B cell (primary cell): ENCODE results near the gene MAD1L1. TPM values are rescaled to one million over a fixed set of nuclear protein-coding genes. Genes with fewer than 3 reads are reported as not detected.

ENCODE experiments used
- ATAC-seq: fragments of 200-7000 bp; cut with Tn5 transposase; one replicate; pipeline ENCODE4 v1.10.0; 2021; ENCODE audit warnings: low read depth, mild to moderate bottlenecking, moderate number of reproducible peaks, moderate library complexity
- CTCF ChIA-PET: fragments of 350-600 bp; sonication (Branson Sonifier 250); formaldehyde crosslinking; loops from one replicate; lab custom pipeline; 2021; ENCODE audit warnings: antibody characterized with exemption, inconsistent platforms; lab: Charles Lee
- POLR2A ChIA-PET: fragments of 350-600 bp; sonication (Branson Sonifier 250); formaldehyde crosslinking; loops from one replicate; lab custom pipeline; 2021; ENCODE audit warnings: antibody characterized with exemption; lab: Charles Lee
- DNase-seq: peaks from one replicate; pipeline ENCODE4 v3.0.0; 2013
- H2AFZ ChIP-seq: 2 replicates; pipeline ENCODE4 v1.6.1; 2012; ENCODE audit warnings: mild to moderate bottlenecking, low read depth, low read length; ENCODE audit not compliant: insufficient read depth, poor library complexity, severe bottlenecking
- H3K27ac ChIP-seq, 2 donors: 1 replicate in 1 of 2; 2 replicates in 1 of 2; pipeline ENCODE4 v1.5.1; 2012 to 2013; ENCODE audit warnings: low read length in 2 of 2, mild to moderate bottlenecking in 2 of 2, moderate library complexity in 1 of 2
- H3K27me3 ChIP-seq, 4 experiments: fragments of 200-600 bp in 1 of 4; sonication (generic) in 1 of 4; replicated peaks in 1 of 4; 1 replicate in 2 of 4; 2 replicates in 2 of 4; pipeline versions ENCODE4 v1.6.1 to v1.7.0; 2013 to 2016; ENCODE audit warnings: low read length in 3 of 4, mild to moderate bottlenecking in 2 of 4, mixed read lengths in 1 of 4, moderate library complexity in 1 of 4; ENCODE audit not compliant: insufficient read depth in 4 of 4, control insufficient read depth in 3 of 4; ENCODE audit errors: control extremely low read depth in 1 of 4
- H3K36me3 ChIP-seq, 2 experiments: replicated peaks in 1 of 2; 1 replicate in 1 of 2; 2 replicates in 1 of 2; pipeline versions ENCODE4 v1.6.1 to v1.7.1; 2013; ENCODE audit warnings: low read length in 1 of 2; ENCODE audit not compliant: insufficient read depth in 2 of 2, control insufficient read depth in 1 of 2; ENCODE audit errors: control extremely low read depth in 1 of 2, extremely low read depth in 1 of 2
- H3K4me1 ChIP-seq, 2 donors: fragments of 200-600 bp in 1 of 2; sonication (generic) in 1 of 2; 1 replicate in 1 of 2; 2 replicates in 1 of 2; pipeline versions ENCODE4 v1.5.1 to v1.6.1; 2013 to 2017; ENCODE audit warnings: low read length in 2 of 2; ENCODE audit not compliant: control insufficient read depth in 2 of 2, insufficient read depth in 2 of 2
- H3K4me2 ChIP-seq: replicated peaks from 2 replicates; pipeline ENCODE3; 2012; ENCODE audit warnings: mild to moderate bottlenecking, low read depth, low read length; ENCODE audit not compliant: poor library complexity, severe bottlenecking
- H3K4me3 ChIP-seq, 5 experiments: fragments of 200-600 bp in 1 of 5; sonication (generic) in 1 of 5; 1 replicate in 3 of 5; 2 replicates in 2 of 5; pipeline versions ENCODE4 v1.5.1 to v1.7.0; 2011 to 2016; ENCODE audit warnings: low read length in 4 of 5, mild to moderate bottlenecking in 4 of 5, low read depth in 2 of 5, control low read depth in 1 of 5, moderate library complexity in 1 of 5; ENCODE audit not compliant: insufficient read depth in 1 of 5; ENCODE audit errors: control extremely low read depth in 1 of 5, extremely low read depth in 1 of 5
- H3K79me2 ChIP-seq: fragments of 200-600 bp; sonication (generic); one replicate; pipeline ENCODE4 v1.6.0; 2016; ENCODE audit warnings: low read length; ENCODE audit not compliant: control insufficient read depth, insufficient read depth
- H3K9ac ChIP-seq: fragments of 200-600 bp; sonication (generic); 2 replicates; pipeline ENCODE4 v1.6.1; 2017; ENCODE audit warnings: mild to moderate bottlenecking, low read length, moderate library complexity
- H3K9me3 ChIP-seq, 3 donors: one replicate each; pipeline versions ENCODE4 v1.6.1 to v1.7.1; 2013; ENCODE audit warnings: low read length in 2 of 3; ENCODE audit not compliant: control insufficient read depth in 2 of 3, insufficient read depth in 1 of 3; ENCODE audit errors: control extremely low read depth in 1 of 3
- H4K20me1 ChIP-seq: 2 replicates; pipeline ENCODE4 v1.6.0; 2012; ENCODE audit warnings: mild to moderate bottlenecking, low read length; ENCODE audit not compliant: insufficient read depth, control insufficient read depth, poor library complexity, severe bottlenecking
- H3K27ac Mint-ChIP-seq: one replicate; pipeline ENCODE4 v1.8.0; 2021; ENCODE audit warnings: mixed read lengths
- H3K27me3 Mint-ChIP-seq: one replicate; pipeline ENCODE4 v1.8.0; 2021; ENCODE audit warnings: mixed read lengths
- H3K4me1 Mint-ChIP-seq: one replicate; pipeline ENCODE4 v1.8.0; 2021; ENCODE audit warnings: mixed read lengths
- H3K4me3 Mint-ChIP-seq: one replicate; pipeline ENCODE4 v1.8.0; 2021; ENCODE audit warnings: mixed read lengths
- H3K9me3 Mint-ChIP-seq: one replicate; pipeline ENCODE4 v1.8.0; 2022; ENCODE audit warnings: mixed read lengths; ENCODE audit not compliant: insufficient read depth
- CTCF ChIP-seq: fragments of 200-600 bp; IDR thresholded peaks from one replicate; pipeline ENCODE4 v1.8.0; 2022; ENCODE audit warnings: antibody characterized with exemption, mild to moderate bottlenecking
- EZH2 ChIP-seq: IDR thresholded peaks from 2 replicates; pipeline ENCODE4 v1.6.1; 2012; ENCODE audit warnings: borderline replicate concordance, low read depth, mild to moderate bottlenecking, moderate library complexity, low read length; ENCODE audit not compliant: insufficient read depth, poor library complexity, severe bottlenecking
- WGBS: methylation state at CpG from one replicate; pipeline ENCODE4 v1.1.5; 2013; ENCODE audit warnings: missing lambda C conversion rate; ENCODE audit not compliant: insufficient coverage; 5-methylcytosine and 5-hydroxymethylcytosine counted together
- intact Hi-C: fragments of 100-400 bp; cut with micrococcal nuclease; formaldehyde crosslinking; loops from one replicate; pipeline ENCODE4 v1.10.0; 2022
- polyA plus RNA-seq: library from polyadenylated mRNA; depleted of rRNA; stranded (reverse); fragments of >200 nt; gene quantifications from 2 replicates; pipeline ENCODE4 v1.2.3, GENCODE V29; 2012
- total RNA-seq, 2 donors: library from RNA; stranded (reverse); fragments of 120-200 nt in 1 of 2; gene quantifications; 1 replicate in 1 of 2; 2 replicates in 1 of 2; pipeline versions ENCODE4 v1.2.3 to v1.2.4, GENCODE V29; 2013 to 2022

Gene MAD1L1
- total and polyA plus RNA-seq, 2 donors (not counting 1 experiment from before 2014, with no cell fraction given) = 86.7 to 110 TPM

- Histone ChIP-seq H3K4me1 (no peaks in the 10 kb centered on the region), H3K4me2 (no peak overlapping the region), H3K27me3 (no peaks in the 10 kb centered on the region), H3K36me3 (peaks cover 2 to 48% of the 10 kb centered on the region in 2 experiments), H3K27ac (no peak overlapping the region), H3K79me2 (peaks cover 29% of the 10 kb centered on the region), H2AFZ (no peak overlapping the region), H3K9ac (no peak overlapping the region), H4K20me1 (no peaks in the 10 kb centered on the region), H3K9me3 (peaks cover 0 to 16% (median 6%) of the 10 kb centered on the region in 3 donors), H3K4me3 (no peak overlapping the region)
- no peaks in the 10 kb centered on the region for H3K9me3 Mint-ChIP-seq
- TF ChIP-seq CTCF = no peak
- no peak for TF ChIP-seq EZH2
- 97% methylated on average over 28 of the region's 32 CpGs for WGBS
- ChIA-PET POLR2A (no interaction called here), CTCF (no interaction called here)
- ATAC-seq (no peak), DNase-seq (no peak)
- H3K27ac Mint-ChIP-seq = no peak overlapping the region
- no peak overlapping the region for H3K4me3 Mint-ChIP-seq
- no peaks in the 10 kb centered on the region for H3K27me3 Mint-ChIP-seq
- intact Hi-C loops = no loop called here
- H3K4me1 Mint-ChIP-seq = no peaks in the 10 kb centered on the region
Measured at GRCh38 chr7:2196381-2197378, 36.1 kb downstream of the MAD1L1 start.
